Activated B cell treated with CpG ODN at 0.5 μM for 24 hours (primary cell): Measurements from ENCODE around the gene PXMP2. TPM values are rescaled to one million over a fixed set of nuclear protein-coding genes. Genes with fewer than 3 reads are reported as not detected.
A peak's percentile ranks its signal among the peaks of the same experiment; 100 is the strongest.

ENCODE experiments used
- ATAC-seq: fragments of 200-7000 bp; cut with Tn5 transposase; one replicate; pipeline ENCODE4 v1.10.0; 2021; ENCODE audit warnings: low read depth, mild to moderate bottlenecking, moderate library complexity
- CTCF ChIA-PET: fragments of 350-600 bp; sonication (Branson Sonifier 250); formaldehyde crosslinking; loops from one replicate; lab custom pipeline; 2021; ENCODE audit warnings: antibody characterized with exemption; lab: Charles Lee
- POLR2A ChIA-PET: fragments of 350-600 bp; sonication (Branson Sonifier 250); formaldehyde crosslinking; loops from one replicate; lab custom pipeline; 2021; ENCODE audit warnings: antibody characterized with exemption; lab: Charles Lee
- DNase-seq: peaks from one replicate; pipeline ENCODE4 v3.0.0; 2022
- H3K27ac Mint-ChIP-seq: one replicate; pipeline ENCODE4 v1.8.0; 2020; ENCODE audit warnings: mixed read lengths
- H3K27me3 Mint-ChIP-seq: one replicate; pipeline ENCODE4 v1.8.0; 2021; ENCODE audit warnings: mixed read lengths
- H3K36me3 Mint-ChIP-seq: one replicate; pipeline ENCODE4 v1.8.0; 2021; ENCODE audit warnings: low read depth, mixed read lengths
- H3K4me1 Mint-ChIP-seq: one replicate; pipeline ENCODE4 v1.8.0; 2021; ENCODE audit warnings: mixed read lengths
- H3K4me3 Mint-ChIP-seq: one replicate; pipeline ENCODE4 v1.8.0; 2020; ENCODE audit warnings: mild to moderate bottlenecking, mixed read lengths
- H3K9me3 Mint-ChIP-seq: one replicate; pipeline ENCODE4 v1.8.0; 2020; ENCODE audit warnings: mixed read lengths
- intact Hi-C: fragments of 100-400 bp; cut with micrococcal nuclease; formaldehyde crosslinking; loops from one replicate; pipeline ENCODE4 v1.15.1; 2024
- total RNA-seq: library from RNA; stranded (reverse); gene quantifications from 2 replicates; pipeline ENCODE4 v1.2.3, GENCODE V29; 2022
- TF ChIP-seq, protein P1 (sequence below): fragments of 200-600 bp; IDR thresholded peaks from one replicate; pipeline ENCODE4 v1.8.0; 2022; ENCODE audit warnings: antibody characterized with exemption, mild to moderate bottlenecking

Gene PXMP2
- total RNA-seq, 1 donor from 2014 or later, result 7.7 TPM

DNA sequence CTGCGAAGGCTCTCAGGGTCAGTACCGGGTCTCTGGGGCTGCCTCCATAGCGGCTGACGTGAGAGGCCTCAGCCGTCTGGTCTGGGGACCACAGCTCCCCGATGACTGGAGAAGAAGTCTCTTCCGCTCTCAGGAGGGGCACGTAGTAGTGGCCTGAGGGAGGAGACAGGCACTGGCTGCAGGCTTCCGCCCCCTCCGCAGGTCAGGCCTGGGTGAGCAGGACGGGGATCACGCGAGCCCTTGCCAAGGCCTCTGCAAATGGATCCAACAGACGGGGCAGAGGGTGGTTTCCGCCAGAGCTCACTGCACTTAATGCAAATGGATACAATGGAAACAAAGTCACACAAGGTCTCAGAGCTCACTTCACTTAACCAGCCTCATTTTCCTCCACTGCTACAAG is 49.5 kb downstream of the PXMP2 start:
- Mint-ChIP-seq H3K36me3 (peaks cover 93% of the 10 kb centered on the region), H3K4me3 (no peak overlapping the region), H3K4me1 (peaks cover 4% of the 10 kb centered on the region), H3K9me3 (no peaks in the 10 kb centered on the region), H3K27me3 (no peaks in the 10 kb centered on the region), H3K27ac (no peak overlapping the region)
- POLR2A ChIA-PET, result no interaction called here
- intact Hi-C loops, result no loop called here
- no peak for ATAC-seq
- CTCF ChIA-PET, result no interaction called here
- no peak for DNase-seq
- TF ChIP-seq, protein P1, sequence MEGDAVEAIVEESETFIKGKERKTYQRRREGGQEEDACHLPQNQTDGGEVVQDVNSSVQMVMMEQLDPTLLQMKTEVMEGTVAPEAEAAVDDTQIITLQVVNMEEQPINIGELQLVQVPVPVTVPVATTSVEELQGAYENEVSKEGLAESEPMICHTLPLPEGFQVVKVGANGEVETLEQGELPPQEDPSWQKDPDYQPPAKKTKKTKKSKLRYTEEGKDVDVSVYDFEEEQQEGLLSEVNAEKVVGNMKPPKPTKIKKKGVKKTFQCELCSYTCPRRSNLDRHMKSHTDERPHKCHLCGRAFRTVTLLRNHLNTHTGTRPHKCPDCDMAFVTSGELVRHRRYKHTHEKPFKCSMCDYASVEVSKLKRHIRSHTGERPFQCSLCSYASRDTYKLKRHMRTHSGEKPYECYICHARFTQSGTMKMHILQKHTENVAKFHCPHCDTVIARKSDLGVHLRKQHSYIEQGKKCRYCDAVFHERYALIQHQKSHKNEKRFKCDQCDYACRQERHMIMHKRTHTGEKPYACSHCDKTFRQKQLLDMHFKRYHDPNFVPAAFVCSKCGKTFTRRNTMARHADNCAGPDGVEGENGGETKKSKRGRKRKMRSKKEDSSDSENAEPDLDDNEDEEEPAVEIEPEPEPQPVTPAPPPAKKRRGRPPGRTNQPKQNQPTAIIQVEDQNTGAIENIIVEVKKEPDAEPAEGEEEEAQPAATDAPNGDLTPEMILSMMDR, result no peak

DNA sequence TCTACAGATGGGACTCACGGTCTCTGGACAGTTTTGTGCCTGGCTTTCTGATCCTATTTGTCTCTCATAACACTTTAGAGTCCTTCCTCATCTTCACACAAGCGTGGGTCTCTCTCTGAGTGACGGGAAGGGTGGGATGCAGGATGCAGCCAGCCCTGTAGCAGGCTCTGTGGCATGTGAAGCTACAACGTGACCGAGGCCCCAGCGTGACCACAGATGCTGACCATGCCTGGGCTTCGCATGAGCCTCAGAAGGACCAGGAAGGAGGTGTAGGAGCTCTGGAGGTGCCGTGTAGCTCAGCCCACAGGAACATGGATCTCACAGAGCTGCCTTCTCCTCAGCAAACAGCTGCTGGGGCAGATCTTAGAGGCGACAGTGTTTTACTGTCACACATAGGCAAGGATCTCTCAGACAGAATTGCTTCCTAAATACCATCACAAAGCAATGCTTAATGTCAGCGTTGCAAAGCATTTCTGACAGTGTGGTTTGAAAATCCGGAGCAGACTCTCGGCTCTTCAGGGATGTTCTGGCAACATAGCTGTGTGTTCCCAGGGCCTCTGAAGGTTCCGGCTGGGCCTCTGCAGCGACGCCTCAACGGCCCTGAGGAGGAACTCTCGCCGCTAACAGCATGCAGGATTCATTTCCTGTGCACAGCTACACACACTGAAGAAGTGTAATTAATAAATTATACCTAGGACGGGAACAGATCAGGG is 52.4 kb downstream of the PXMP2 start:
- ATAC-seq, result no peak
- no peak overlapping the region for H3K4me3 Mint-ChIP-seq
- no peak overlapping the region for H3K27ac Mint-ChIP-seq
- DNase-seq, result no peak
- H3K4me1 Mint-ChIP-seq, result peaks cover 15% of the 10 kb centered on the region
- H3K36me3 Mint-ChIP-seq, result peaks cover 92% of the 10 kb centered on the region
- CTCF ChIA-PET, result no interaction called here
- TF ChIP-seq, protein P1, result no peak
- no peaks in the 10 kb centered on the region for H3K9me3 Mint-ChIP-seq
- no peaks in the 10 kb centered on the region for H3K27me3 Mint-ChIP-seq
- intact Hi-C loops, result no loop called here
- POLR2A ChIA-PET, result interaction anchor here (1.1 kb wide), 1 partner anchor 29 kb away, joined by 9 read pairs; no protein-coding TSS in a partner anchor

DNA sequence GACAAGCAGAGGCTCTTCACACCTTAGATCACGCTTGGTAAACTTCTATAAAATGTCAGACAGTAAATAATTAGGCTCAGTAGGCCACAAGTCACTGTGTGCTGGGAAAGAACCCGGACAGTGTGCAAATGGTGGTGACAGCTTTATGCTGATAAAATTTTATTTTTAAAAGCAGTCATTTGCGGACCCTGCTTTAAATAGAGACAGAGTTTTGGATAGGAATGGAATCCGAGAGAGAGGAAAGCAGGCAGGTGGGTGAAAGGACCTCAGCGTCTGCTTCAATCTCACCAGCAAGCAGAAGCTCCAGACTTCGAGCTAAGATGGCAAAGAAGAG is 52.9 kb downstream of the PXMP2 start:
- DNase-seq (no peak), ATAC-seq (no peak)
- Mint-ChIP-seq H3K36me3 (peaks cover 92% of the 10 kb centered on the region), H3K9me3 (no peaks in the 10 kb centered on the region), H3K27me3 (no peaks in the 10 kb centered on the region), H3K4me3 (no peak overlapping the region), H3K4me1 (peaks cover 15% of the 10 kb centered on the region), H3K27ac (no peak overlapping the region)
- ChIA-PET POLR2A (interaction anchor here (1.1 kb wide), 1 partner anchor 28 kb away, joined by 9 read pairs; no protein-coding TSS in a partner anchor), CTCF (no interaction called here)
- intact Hi-C loops, result no loop called here
- TF ChIP-seq, protein P1, result no peak

DNA sequence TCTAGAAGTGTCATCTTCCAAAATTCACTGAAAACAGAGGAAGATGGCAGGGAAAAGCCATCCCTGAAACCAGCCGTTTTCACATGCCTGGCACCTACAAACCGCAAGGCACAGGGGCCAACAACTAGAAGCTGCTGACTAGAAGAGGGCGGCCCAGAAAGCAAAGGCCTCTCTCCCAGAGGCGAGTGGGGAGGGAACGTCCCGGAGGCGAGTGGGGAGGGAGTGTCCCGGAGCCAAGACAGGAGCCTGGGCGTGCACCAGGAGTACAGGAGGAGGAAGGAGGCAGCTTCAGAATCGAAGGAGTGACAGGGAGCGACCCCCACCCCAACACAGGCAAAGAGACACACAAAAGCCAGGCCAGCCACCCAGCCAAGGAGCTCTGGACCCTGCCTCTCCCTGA is 53.3 kb downstream of the PXMP2 start:
- no peak overlapping the region for H3K4me3 Mint-ChIP-seq
- no peak overlapping the region for H3K27ac Mint-ChIP-seq
- ATAC-seq, result no peak
- POLR2A ChIA-PET, result interaction anchor here (1.1 kb wide), 1 partner anchor 28 kb away, joined by 9 read pairs; no protein-coding TSS in a partner anchor
- intact Hi-C loops, result no loop called here
- H3K27me3 Mint-ChIP-seq, result no peaks in the 10 kb centered on the region
- peaks cover 15% of the 10 kb centered on the region for H3K4me1 Mint-ChIP-seq
- CTCF ChIA-PET, result no interaction called here
- peaks cover 92% of the 10 kb centered on the region for H3K36me3 Mint-ChIP-seq
- no peak for DNase-seq
- H3K9me3 Mint-ChIP-seq, result no peaks in the 10 kb centered on the region
- TF ChIP-seq, protein P1, result no peak

DNA sequence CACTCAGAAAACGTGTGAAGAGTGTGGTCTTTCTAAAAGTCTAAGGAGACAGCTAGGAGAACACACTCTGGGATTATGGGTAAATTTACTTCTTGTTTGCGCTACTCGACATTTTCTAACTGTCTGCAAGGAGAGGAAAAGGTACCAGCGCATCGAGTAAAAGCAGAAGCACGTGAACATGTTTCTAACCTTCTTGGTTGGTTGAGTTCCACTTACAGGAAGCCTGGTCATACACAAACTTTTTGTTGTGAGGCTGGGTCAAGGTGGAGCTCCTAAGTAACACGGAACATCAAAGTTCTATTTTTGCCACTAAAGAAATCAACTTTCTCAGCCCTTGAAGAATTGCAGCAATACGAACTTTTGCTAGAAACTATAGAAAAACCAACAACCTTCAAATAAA is 54.2 kb downstream of the PXMP2 start:
- peaks cover 15% of the 10 kb centered on the region for H3K4me1 Mint-ChIP-seq
- H3K9me3 Mint-ChIP-seq, result no peaks in the 10 kb centered on the region
- no peaks in the 10 kb centered on the region for H3K27me3 Mint-ChIP-seq
- H3K36me3 Mint-ChIP-seq, result peaks cover 94% of the 10 kb centered on the region
- H3K4me3 Mint-ChIP-seq, result no peak overlapping the region
- no peak for DNase-seq
- no peak for ATAC-seq
- H3K27ac Mint-ChIP-seq, result peak overlapping the region; percentile 59
- CTCF ChIA-PET, result no interaction called here
- intact Hi-C loops, result no loop called here
- POLR2A ChIA-PET, result no interaction called here
- TF ChIP-seq, protein P1, result no peak
